ENCODE results near the gene ZFP42.
"Not testable (repeated sequence)": the region's sequence is repeated elsewhere in the genome, so short reads cannot be mapped to it uniquely, and the experiment has no call there.

- TF ChIP-seq CTCF, POLR2A (IDR thresholded peaks at IDR 0.05): not testable (repeated sequence)
These were observed 49.9 kb downstream of the ZFP42 start for GRCh38 chr4:188045461-188045860.
